H1 (cell line): ENCODE measurements around the gene TGFBR1. TPM values are rescaled to one million over a fixed set of nuclear protein-coding genes. Genes with fewer than 3 reads are reported as not detected.

Experiments used
- CTCF ChIA-PET: fragments of 300-600 bp; sonication (Branson Sonifier 250); formaldehyde crosslinking; loops from one replicate; lab custom pipeline; 2021; ENCODE audit not compliant: partially characterized antibody; lab: Charles Lee
- POLR2A ChIA-PET: fragments of 300-600 bp; sonication (Branson Sonifier 250); formaldehyde crosslinking; loops from one replicate; lab custom pipeline; 2021; ENCODE audit warnings: inconsistent platforms; ENCODE audit not compliant: partially characterized antibody; lab: Charles Lee
- DNase-seq, 2 experiments: peaks; one replicate each; pipeline versions ENCODE4 v3.0.0 to v3.0.0-alpha.2; 2010 to 2022; ENCODE audit warnings: low spot score in 2 of 2, low read depth in 1 of 2, mixed read lengths in 1 of 2
- FAIRE-seq: peaks from 2 replicates; lab custom pipeline; 2011; peaks lifted over from hg19 to GRCh38; lab: Jason Lieb, UNC
- H2AFZ ChIP-seq: 2 replicates; pipeline ENCODE4 v1.8.1; 2012; ENCODE audit warnings: low read length, inconsistent platforms
- H2AK5ac ChIP-seq: 2 replicates; pipeline ENCODE4 v1.6.1; 2013; ENCODE audit warnings: low read depth, low read length
- H2BK120ac ChIP-seq: replicated peaks from 2 replicates; pipeline ENCODE3; 2013; ENCODE audit warnings: low read depth, low read length, inconsistent platforms
- H2BK12ac ChIP-seq: 2 replicates; pipeline ENCODE4 v1.6.1; 2013; ENCODE audit warnings: low read depth, low read length
- H2BK15ac ChIP-seq: 2 replicates; pipeline ENCODE4 v1.6.1; 2013; ENCODE audit warnings: low read length
- H2BK20ac ChIP-seq: 2 replicates; pipeline ENCODE4 v1.6.1; 2013; ENCODE audit warnings: low read length
- H2BK5ac ChIP-seq: 2 replicates; pipeline ENCODE4 v1.6.1; 2013; ENCODE audit warnings: low read depth, low read length
- H3K14ac ChIP-seq: 2 replicates; pipeline ENCODE4 v1.6.1; 2013; ENCODE audit warnings: inconsistent platforms; ENCODE audit not compliant: insufficient read length
- H3K18ac ChIP-seq: 2 replicates; pipeline ENCODE4 v1.6.1; 2013; ENCODE audit warnings: low read length; ENCODE audit errors: extremely low read depth
- H3K23ac ChIP-seq: 2 replicates; pipeline ENCODE4 v1.6.1; 2013; ENCODE audit warnings: inconsistent platforms; ENCODE audit not compliant: insufficient read length
- H3K23me2 ChIP-seq: 2 replicates; pipeline ENCODE4 v1.6.1; 2013; ENCODE audit warnings: low read depth, low read length
- H3K27ac ChIP-seq: 2 replicates; pipeline ENCODE4 v1.6.1; 2011; ENCODE audit warnings: low read depth, low read length, inconsistent platforms
- H3K27me3 ChIP-seq, 4 experiments: replicated peaks in 1 of 4; 1 replicate in 1 of 4; 2 replicates in 3 of 4; pipeline versions ENCODE4 v1.6.1 to v1.8.1; 2011 to 2013; ENCODE audit warnings: low read length in 3 of 4, mild to moderate bottlenecking in 3 of 4, inconsistent platforms in 2 of 4, mixed read lengths in 2 of 4, moderate library complexity in 1 of 4; ENCODE audit not compliant: control insufficient read depth in 3 of 4, insufficient read depth in 3 of 4; ENCODE audit errors: extremely low read depth in 1 of 4
- H3K36me3 ChIP-seq, 4 experiments: 2 replicates each; pipeline versions ENCODE4 v1.6.1 to v1.8.1; 2011 to 2013; ENCODE audit warnings: mild to moderate bottlenecking in 4 of 4, low read length in 3 of 4, moderate library complexity in 2 of 4, control low read depth in 1 of 4, inconsistent platforms in 1 of 4; ENCODE audit not compliant: insufficient read depth in 4 of 4, control insufficient read depth in 2 of 4
- H3K4ac ChIP-seq: replicated peaks from 2 replicates; pipeline ENCODE3; 2013; ENCODE audit warnings: low read length, low read depth, mixed read lengths, inconsistent platforms; ENCODE audit not compliant: insufficient read length
- H3K4me1 ChIP-seq, 4 experiments: replicated peaks in 1 of 4; 1 replicate in 1 of 4; 2 replicates in 3 of 4; pipeline versions ENCODE4 v1.6.1 to v1.8.1; 2011 to 2013; ENCODE audit warnings: low read length in 3 of 4, inconsistent platforms in 2 of 4, mixed read lengths in 1 of 4; ENCODE audit not compliant: insufficient read depth in 4 of 4, control insufficient read depth in 3 of 4
- H3K4me2 ChIP-seq, 2 experiments: 2 replicates each; pipeline versions ENCODE4 v1.6.1 to v1.8.1; 2011 to 2013; ENCODE audit warnings: low read depth in 2 of 2, low read length in 2 of 2, control low read depth in 1 of 2, inconsistent platforms in 1 of 2, mild to moderate bottlenecking in 1 of 2; ENCODE audit not compliant: insufficient read depth in 1 of 2
- H3K4me3 ChIP-seq, 4 experiments: fragments of 200-600, 300-600 bp in 1 of 4; sonication (generic), shearing (Covaris generic), sonication (Bioruptor Twin) in 1 of 4; 2 replicates each; pipeline versions ENCODE4 v1.5.1 to v1.8.1; 2011 to 2016; ENCODE audit warnings: low read length in 4 of 4, low read depth in 3 of 4, control low read depth in 2 of 4, inconsistent platforms in 2 of 4, mild to moderate bottlenecking in 2 of 4, mixed read lengths in 1 of 4, moderate library complexity in 1 of 4; ENCODE audit not compliant: insufficient read depth in 2 of 4; ENCODE audit errors: extremely low read depth in 1 of 4
- H3K56ac ChIP-seq: replicated peaks from 2 replicates; pipeline ENCODE3; 2013; ENCODE audit warnings: low read depth, mild to moderate bottlenecking, mixed read lengths, low read length, inconsistent platforms; ENCODE audit not compliant: insufficient read length
- H3K79me1 ChIP-seq: 2 replicates; pipeline ENCODE4 v1.6.1; 2013; ENCODE audit warnings: low read depth, low read length, control low read depth
- H3K79me2 ChIP-seq, 2 experiments: 2 replicates each; pipeline versions ENCODE4 v1.6.1 to v1.8.1; 2012 to 2013; ENCODE audit warnings: low read length in 2 of 2, mild to moderate bottlenecking in 2 of 2, inconsistent platforms in 1 of 2; ENCODE audit not compliant: insufficient read depth in 2 of 2, control insufficient read depth in 1 of 2
- H3K9ac ChIP-seq, 4 experiments: replicated peaks in 1 of 4; 1 replicate in 1 of 4; 2 replicates in 3 of 4; pipeline versions ENCODE4 v1.6.1 to v1.8.1; 2011 to 2013; ENCODE audit warnings: low read depth in 3 of 4, low read length in 3 of 4, control low read depth in 2 of 4, mild to moderate bottlenecking in 2 of 4, moderate library complexity in 2 of 4, inconsistent platforms in 1 of 4; ENCODE audit errors: extremely low read depth in 1 of 4
- H3K9me3 ChIP-seq, 2 experiments: 2 replicates each; pipeline versions ENCODE4 v1.6.1 to v1.8.1; 2012 to 2013; ENCODE audit warnings: mild to moderate bottlenecking in 2 of 2, moderate library complexity in 2 of 2, control low read depth in 1 of 2, inconsistent platforms in 1 of 2, low read depth in 1 of 2, low read length in 1 of 2, mixed read lengths in 1 of 2; ENCODE audit not compliant: insufficient read depth in 2 of 2
- H4K20me1 ChIP-seq, 2 experiments: replicated peaks in 1 of 2; 2 replicates each; pipeline versions ENCODE3 to v1.8.1; 2011 to 2013; ENCODE audit warnings: inconsistent platforms in 2 of 2, low read length in 2 of 2, mild to moderate bottlenecking in 1 of 2; ENCODE audit not compliant: insufficient read depth in 2 of 2, control insufficient read depth in 1 of 2
- H4K5ac ChIP-seq: 2 replicates; pipeline ENCODE4 v1.6.1; 2013; ENCODE audit warnings: low read length, low read depth, mixed read lengths, inconsistent platforms; ENCODE audit not compliant: insufficient read length
- H4K8ac ChIP-seq: 2 replicates; pipeline ENCODE4 v1.8.0; 2013; ENCODE audit warnings: mild to moderate bottlenecking, moderate library complexity, low read length, inconsistent platforms; ENCODE audit not compliant: insufficient read depth; ENCODE audit errors: extremely low read depth
- H4K91ac ChIP-seq: replicated peaks from 2 replicates; pipeline ENCODE3; 2013; ENCODE audit warnings: low read length, mixed read lengths, inconsistent platforms; ENCODE audit not compliant: insufficient read length
- JUN ChIP-seq: IDR thresholded peaks from 2 replicates; pipeline ENCODE4 v1.6.1; 2011; ENCODE audit warnings: low read depth, mild to moderate bottlenecking, improper control_type of control experiment, low read length
- POLR2A ChIP-seq, 2 experiments: IDR thresholded peaks; 1 replicate in 1 of 2; 2 replicates in 1 of 2; pipeline ENCODE4 v1.6.1; 2011; ENCODE audit warnings: low read depth in 2 of 2, low read length in 2 of 2, mild to moderate bottlenecking in 2 of 2; ENCODE audit errors: control extremely low read depth in 1 of 2
- SP4 ChIP-seq: IDR thresholded peaks from 2 replicates; pipeline ENCODE4 v1.6.1; 2012; ENCODE audit warnings: low read length, inconsistent platforms
- WGBS, 2 experiments: shearing (Covaris generic) in 1 of 2; methylation state at CpG; one replicate each; pipeline versions ENCODE4 v1.1.6 to v1.1.7; 2013 to 2015; ENCODE audit warnings: low lambda C conversion rate in 2 of 2, mixed read lengths in 2 of 2, inconsistent platforms in 1 of 2, low coverage in 1 of 2, missing lambda C conversion rate in 1 of 2; ENCODE audit not compliant: insufficient replicate concordance in 2 of 2, insufficient coverage in 1 of 2, insufficient read length in 1 of 2; ENCODE audit errors: extremely low coverage in 1 of 2, missing lambda C conversion rate in 1 of 2; 5-methylcytosine and 5-hydroxymethylcytosine counted together
- polyA plus RNA-seq, 7 experiments: library from polyadenylated mRNA; depleted of rRNA in 3 of 7; stranded (reverse) in 5 of 7; unstranded in 2 of 7; fragments of >200 nt in 5 of 7; fragments of 200-250 nt in 2 of 7; gene quantifications; 1 replicate in 5 of 7; 2 replicates in 1 of 7; 4 replicates in 1 of 7; pipeline versions ENCODE4 v1.2.1 to v1.2.3, GENCODE V29; 2011 to 2013; ENCODE audit warnings: missing spikeins in 2 of 7, mixed read lengths in 2 of 7
- total RNA-seq: library from RNA; stranded (reverse); fragmentation: NEBNext Ultra II Directional; extraction: Animal tissue kit (Norgen Biotek cat#: 25700); gene quantifications from 2 replicates; pipeline ENCODE4 v1.2.1, GENCODE V29; 2021
- TF ChIP-seq, protein P1 (sequence below), 3 experiments: IDR thresholded peaks; 1 replicate in 2 of 3; 2 replicates in 1 of 3; pipeline versions ENCODE4 v1.5.1 to v1.6.1; 2011; ENCODE audit warnings: low read length in 3 of 3, mild to moderate bottlenecking in 3 of 3, inconsistent platforms in 2 of 3, low read depth in 1 of 3, moderate library complexity in 1 of 3; ENCODE audit not compliant: insufficient read depth in 1 of 3; ENCODE audit errors: control extremely low read depth in 1 of 3

TGFBR1 gene
- total and polyA plus RNA-seq, 2 of the 8 experiments (the other 6 are each of a cell fraction or from before 2014, with no cell fraction given) = 16.8 to 52.4 TPM

DNA sequence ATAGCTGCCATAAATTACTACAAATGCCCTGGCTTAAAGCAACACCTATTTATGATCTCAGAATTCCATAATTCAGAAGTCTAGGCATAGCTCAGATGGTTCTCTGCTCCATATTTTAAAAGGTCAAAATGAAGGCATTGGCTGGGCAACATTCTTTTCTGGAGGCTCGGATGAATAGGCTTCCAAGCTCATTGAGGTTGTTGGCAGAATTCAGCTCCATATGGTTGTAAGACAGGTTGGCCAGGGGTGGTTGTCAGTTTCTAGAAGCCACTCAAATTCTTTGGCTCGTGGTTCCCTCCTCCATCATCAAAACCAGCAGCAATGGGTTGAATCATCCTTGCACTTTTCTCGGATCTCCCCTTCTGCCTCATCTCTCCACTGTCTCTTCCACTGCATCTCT lies 49.4 kb downstream of the TGFBR1 start:
- Histone ChIP-seq H3K4me2 (no peak overlapping the region), H4K91ac (no peak overlapping the region), H3K27me3 (no peaks in the 10 kb centered on the region), H4K20me1 (no peaks in the 10 kb centered on the region), H3K9me3 (no peaks in the 10 kb centered on the region), H2BK20ac (no peak overlapping the region), H3K4ac (no peak overlapping the region), H3K79me2 (no peaks in the 10 kb centered on the region), H3K23ac (no peak overlapping the region), H2AK5ac (no peak overlapping the region)
- TF ChIP-seq, protein P1, sequence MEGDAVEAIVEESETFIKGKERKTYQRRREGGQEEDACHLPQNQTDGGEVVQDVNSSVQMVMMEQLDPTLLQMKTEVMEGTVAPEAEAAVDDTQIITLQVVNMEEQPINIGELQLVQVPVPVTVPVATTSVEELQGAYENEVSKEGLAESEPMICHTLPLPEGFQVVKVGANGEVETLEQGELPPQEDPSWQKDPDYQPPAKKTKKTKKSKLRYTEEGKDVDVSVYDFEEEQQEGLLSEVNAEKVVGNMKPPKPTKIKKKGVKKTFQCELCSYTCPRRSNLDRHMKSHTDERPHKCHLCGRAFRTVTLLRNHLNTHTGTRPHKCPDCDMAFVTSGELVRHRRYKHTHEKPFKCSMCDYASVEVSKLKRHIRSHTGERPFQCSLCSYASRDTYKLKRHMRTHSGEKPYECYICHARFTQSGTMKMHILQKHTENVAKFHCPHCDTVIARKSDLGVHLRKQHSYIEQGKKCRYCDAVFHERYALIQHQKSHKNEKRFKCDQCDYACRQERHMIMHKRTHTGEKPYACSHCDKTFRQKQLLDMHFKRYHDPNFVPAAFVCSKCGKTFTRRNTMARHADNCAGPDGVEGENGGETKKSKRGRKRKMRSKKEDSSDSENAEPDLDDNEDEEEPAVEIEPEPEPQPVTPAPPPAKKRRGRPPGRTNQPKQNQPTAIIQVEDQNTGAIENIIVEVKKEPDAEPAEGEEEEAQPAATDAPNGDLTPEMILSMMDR (IDR thresholded peaks at IDR 0.05; ENCODE audit: control extremely low read depth in 1 of 3, insufficient read depth in 1 of 3, low read depth in 1 of 3, low read length in 3 of 3) = no peak
- no peak for TF ChIP-seq SP4
- no peak for TF ChIP-seq JUN
- peak in 1 of 2 experiments; percentile 28; a peak in 1 of 3 replicates for TF ChIP-seq POLR2A (IDR thresholded peaks at IDR 0.05; ENCODE audit: control extremely low read depth in 1 of 2, low read depth in 2 of 2, low read length in 2 of 2)
- TF ChIP-seq, all 59 proteins: peak for 1
- Histone ChIP-seq H2BK120ac (no peak overlapping the region), H2BK5ac (no peak overlapping the region), H2BK15ac (no peak overlapping the region), H3K14ac (no peak overlapping the region), H3K9ac (no peak overlapping the region), H3K36me3 (peaks cover 0 to 7% (median 0%) of the 10 kb centered on the region in 4 experiments; a peak in 1 of 8 replicates), H3K18ac (no peak overlapping the region), H3K4me1 (peaks cover 0 to 1% (median 0%) of the 10 kb centered on the region in 4 experiments; a peak in 1 of 7 replicates), H4K5ac (no peak overlapping the region), H3K23me2 (no peaks in the 10 kb centered on the region), H3K79me1 (no peaks in the 10 kb centered on the region), H2BK12ac (no peak overlapping the region), H3K56ac (no peak overlapping the region), H3K4me3 (no peak overlapping the region), H4K8ac (no peak overlapping the region), H3K27ac (no peak overlapping the region), H2AFZ (no peak overlapping the region)
- ChIA-PET CTCF (no interaction called here), POLR2A (no interaction called here)
- no peak for DNase-seq
- 89% methylated on average over 3 of the region's 3 CpGs; no CpG with 5 or more reads in 1 of the 2 experiments for WGBS, 2 experiments
- no peak for FAIRE-seq
